NCI-H82 treated with DMSO at 0.1 percent for 48 hours (cell line): Measurements from ENCODE around the gene RAB39A.
A peak's percentile ranks its signal among the peaks of the same experiment; 100 is the strongest.
"Not testable (repeated sequence)": the region's sequence is repeated elsewhere in the genome, so short reads cannot be mapped to it uniquely, and the experiment has no call there.

Source experiments
- DNase-seq: peaks from one replicate; lab custom pipeline; 2025; ENCODE audit not compliant: unreplicated experiment; lab: John Stamatoyannopoulos, UW

Gene RAB39A, protein sequence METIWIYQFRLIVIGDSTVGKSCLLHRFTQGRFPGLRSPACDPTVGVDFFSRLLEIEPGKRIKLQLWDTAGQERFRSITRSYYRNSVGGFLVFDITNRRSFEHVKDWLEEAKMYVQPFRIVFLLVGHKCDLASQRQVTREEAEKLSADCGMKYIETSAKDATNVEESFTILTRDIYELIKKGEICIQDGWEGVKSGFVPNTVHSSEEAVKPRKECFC

DNA sequence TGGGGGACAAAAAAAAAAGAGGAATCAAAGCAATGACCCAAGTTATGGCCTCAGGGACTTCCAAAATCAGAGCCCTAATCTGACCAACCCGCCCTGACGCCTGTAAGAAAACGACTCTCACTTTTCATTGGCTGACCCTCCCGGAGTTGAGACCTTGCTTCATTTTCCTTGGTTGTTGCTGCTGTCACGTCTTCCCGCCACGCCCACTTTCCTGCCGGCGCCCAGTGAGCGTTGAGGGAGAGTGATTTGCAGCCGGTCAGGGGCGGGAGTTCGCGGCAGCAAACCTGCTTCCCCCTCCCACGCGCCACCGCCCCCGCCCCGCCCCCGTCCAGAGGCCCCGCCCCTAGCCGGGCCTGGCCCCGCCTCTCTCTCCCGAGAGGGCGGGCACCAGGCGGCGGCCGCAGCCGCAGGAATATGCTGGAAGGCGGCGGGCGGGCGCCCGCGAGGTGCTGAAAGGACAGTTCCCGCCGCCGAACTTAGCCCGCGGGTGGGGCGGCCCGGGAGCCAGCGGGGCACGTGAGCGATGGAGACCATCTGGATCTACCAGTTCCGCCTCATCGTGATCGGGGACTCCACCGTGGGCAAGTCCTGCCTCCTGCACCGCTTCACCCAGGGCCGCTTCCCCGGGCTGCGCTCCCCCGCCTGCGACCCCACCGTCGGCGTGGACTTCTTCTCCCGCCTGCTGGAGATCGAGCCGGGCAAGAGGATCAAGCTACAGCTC is at the start of gene RAB39A:
Gene RAB39A, plus strand, starts transcription at position 403 of the 721 bp plus-strand sequence. Its CDS starts 121 bp downstream, at position 524.
- peak; percentile 97 for DNase-seq

- DNase-seq, result not testable (repeated sequence)
Measured at GRCh38 chr11:107881471-107881870, 46.8 kb upstream of the RAB39A start.

DNA sequence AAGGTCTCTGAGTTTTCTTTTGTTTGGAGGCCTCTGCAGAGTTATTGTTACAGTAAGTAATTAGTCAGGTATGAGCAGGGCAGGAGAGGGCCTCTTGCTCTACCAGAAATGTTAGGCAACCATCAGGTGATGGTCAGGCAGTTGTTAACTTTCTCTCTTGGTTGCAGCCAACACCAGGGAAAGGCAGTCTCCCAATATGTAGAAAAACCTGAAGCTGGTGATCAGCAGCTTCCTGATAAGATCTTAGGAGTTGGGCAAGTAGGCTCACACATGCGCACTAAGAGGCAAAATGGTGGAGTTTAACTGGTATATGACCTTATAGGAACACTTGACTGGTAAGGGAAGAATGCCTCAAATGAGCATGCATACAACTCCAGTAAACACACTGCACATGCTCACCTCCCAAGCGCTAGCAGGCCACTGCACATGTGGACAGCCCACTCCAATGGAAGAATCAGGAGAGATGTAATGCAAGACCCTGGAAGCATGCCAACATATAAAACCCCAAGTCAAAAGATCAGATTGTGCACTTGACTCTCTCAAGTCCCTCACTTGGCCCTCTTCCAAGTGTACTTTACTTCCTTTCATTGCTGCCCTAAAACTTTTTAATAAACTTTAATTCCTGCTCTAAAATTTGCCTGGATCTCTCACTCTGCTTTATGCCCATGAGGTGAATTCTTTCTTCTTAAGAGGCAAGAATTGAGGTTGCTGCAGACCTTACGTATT is 46.0 kb upstream of the RAB39A start:
- peak; percentile 8 for DNase-seq

DNA sequence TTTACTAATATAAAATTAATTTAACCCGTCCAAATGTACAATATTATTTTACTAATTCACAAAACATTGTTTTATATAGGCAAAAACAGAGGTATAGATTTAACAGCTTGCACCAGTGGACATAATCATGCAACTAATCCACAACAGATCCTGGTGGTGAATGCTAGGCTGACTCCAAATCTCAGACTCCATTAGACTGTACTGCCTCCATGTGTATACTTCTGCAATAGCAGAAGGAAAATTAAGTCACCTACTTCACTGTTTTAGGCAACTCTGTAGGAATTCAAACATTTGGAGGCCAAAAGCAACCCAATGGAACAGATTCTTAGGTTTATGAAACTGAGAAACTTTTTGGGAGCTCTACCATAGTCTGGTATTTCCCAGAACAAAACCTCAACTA is 30.0 kb upstream of the RAB39A start:
- peak; percentile 74 for DNase-seq

DNA sequence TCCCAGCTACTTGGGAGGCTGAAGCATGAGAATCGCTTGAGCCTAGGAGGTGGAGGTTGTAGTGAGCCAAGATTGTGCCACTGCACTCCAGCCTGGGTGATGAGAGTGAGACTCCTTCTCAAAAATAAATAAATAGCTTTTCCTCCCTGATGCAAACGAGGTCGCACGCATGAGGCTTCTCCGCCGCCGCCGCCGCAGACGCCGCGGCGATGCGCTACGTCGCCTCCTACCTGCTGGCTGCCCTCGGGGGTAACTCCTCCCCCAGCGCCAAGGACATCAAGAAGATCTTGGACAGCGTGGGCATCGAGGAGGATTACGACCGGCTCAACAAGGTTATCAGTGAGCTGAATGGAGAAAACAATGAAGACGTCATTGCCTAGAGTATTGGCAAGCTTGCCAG is 20.0 kb upstream of the RAB39A start:
- no peak for DNase-seq

DNA sequence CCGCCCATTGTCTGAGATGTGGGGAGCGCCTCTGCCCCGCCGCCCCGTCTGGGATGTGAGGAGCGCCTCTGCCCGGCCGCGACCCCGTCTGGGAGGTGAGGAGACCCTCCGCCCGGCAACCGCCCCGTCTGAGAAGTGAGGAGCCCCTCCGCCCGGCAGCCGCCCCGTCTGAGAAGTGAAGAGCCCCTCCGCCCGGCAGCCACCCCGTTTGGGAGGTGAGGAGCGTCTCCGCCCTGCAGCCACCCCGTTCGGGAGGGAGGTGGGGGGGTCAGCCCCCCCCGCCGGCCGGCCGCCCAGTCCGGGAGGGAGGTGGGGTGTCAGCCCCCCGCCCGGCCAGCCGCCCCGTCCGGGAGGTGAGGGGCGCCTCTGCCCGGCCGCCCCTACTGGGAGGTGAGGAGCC is 15.8 kb upstream of the RAB39A start:
- DNase-seq, result not testable (repeated sequence)

GRCh38 chr11:107915229-107915628 is 13.0 kb upstream of the RAB39A start:
- no peak for DNase-seq

- DNase-seq, result peak; percentile 47
Measured at GRCh38 chr11:107916671-107917241, 11.5 kb upstream of the RAB39A start.

DNA sequence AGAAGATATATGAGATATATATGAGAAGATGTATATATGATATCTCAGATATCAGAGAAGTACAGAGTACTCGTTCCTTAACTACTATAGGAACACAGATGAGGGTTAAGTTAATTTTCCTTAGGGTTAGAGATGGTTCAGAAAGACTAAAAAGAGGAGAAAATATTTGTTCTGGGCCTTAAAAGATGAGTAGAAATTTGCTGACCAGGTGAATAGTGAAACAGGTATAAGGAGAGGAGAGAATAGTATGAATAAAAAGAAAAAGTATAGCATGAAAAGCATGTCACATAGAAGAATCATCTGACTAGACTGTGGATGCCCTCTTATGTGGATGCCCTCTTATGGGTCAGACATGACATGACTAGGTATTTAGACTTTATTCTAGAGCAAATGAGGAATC is 6.3 kb upstream of the RAB39A start:
- no peak for DNase-seq

GRCh38 chr11:107923519-107923918 is 4.7 kb upstream of the RAB39A start:
- not testable (repeated sequence) for DNase-seq

DNA sequence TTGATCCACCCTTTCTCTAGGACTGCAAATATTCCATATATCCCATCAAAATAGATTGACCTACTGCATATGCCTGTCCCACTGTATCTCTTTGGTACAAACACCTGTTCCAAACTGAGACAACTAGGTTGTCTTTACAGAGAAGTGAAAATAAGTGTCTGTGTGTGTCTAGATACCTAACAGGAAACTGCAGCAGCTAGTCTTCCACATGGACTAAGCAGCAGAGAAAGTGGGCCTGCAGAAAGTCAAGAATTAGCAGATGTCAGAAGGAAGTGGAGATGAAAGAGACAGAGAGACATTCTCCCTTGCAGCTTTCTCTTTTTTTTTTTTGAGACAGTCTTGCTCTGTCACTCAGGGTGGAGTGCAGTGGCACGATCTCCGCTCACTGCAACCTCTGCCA is 3.9 kb upstream of the RAB39A start:
- no peak for DNase-seq

GRCh38 chr11:107927559-107927958 is 689 bp upstream of the RAB39A start:
- no peak for DNase-seq

GRCh38 chr11:107928767-107929507 is 689 bp downstream of the RAB39A start:
- DNase-seq, result no peak

DNA sequence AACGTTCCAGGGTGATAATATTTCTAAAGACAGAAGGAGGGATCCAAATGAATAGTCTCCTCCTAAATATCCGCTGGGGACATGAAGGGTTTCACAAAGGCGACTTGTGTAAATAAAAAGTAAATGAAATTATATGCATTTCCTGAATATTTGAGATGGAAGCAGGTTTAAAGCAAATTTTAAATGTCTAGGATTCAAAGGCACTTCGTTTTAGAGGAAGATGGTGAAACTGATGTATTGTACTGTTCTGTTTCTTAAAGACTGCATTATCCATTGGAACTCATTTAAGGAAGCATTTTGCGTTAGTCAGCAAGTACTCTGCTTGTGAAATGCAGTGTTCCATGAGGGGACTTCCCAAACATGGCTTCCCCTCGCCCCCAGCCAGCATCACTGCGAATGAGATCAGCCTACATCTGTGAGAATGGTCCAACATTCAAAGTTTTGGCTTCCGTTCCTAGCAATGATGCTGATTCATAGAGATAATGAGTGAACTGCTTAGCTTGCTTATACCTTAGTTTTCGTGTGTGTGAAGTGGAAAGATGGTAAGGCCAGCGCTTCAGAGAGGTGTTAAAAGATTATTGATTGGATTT is 1.5 kb downstream of the RAB39A start:
- DNase-seq, result no peak

DNA sequence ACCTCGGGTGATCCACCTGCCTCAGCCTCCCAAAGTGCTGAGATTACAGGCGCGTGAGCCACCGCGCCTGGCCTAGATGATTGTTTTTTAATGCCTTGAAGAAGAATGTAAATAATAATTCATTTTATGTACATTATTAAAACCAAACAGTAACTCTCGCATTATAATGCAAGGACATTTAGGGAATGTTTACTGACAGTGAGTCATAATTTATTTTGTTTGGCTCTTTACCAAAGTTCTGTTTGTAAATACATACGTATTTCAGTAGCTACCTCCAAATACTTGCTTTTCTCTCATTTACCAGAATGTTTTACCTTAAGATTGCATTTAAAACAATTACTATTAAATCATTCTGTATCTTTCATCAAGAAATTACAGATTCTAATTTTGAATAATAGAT is 3.0 kb downstream of the RAB39A start:
- DNase-seq, result no peak

- DNase-seq, result no peak
Measured at GRCh38 chr11:107947904-107948303, 19.7 kb downstream of the RAB39A start.

- not testable (repeated sequence) for DNase-seq
Measured at GRCh38 chr11:107948328-107948727, 20.1 kb downstream of the RAB39A start.

GRCh38 chr11:107951155-107951554 is 22.9 kb downstream of the RAB39A start:
- DNase-seq, result no peak

DNA sequence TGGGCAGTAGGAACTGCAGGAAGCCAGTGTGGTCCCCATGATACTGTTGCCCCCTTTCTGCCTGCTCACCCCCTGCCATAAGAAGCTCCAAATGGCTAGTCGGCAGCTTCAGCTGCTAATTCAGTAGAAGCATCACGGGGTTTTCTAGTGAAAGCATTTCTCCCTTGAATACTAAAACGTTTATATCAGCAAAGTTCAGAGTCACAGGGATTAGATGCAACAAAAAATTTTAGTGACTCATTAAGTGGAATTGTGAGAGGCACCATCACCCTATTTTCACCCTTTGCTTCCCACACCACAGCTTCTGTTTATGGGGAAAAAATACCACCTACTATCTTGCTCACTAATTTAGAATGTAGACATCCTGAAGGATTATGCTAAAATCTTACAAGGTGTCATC is 25.2 kb downstream of the RAB39A start:
- no peak for DNase-seq

- no peak for DNase-seq
Measured at GRCh38 chr11:107956543-107956942, 28.3 kb downstream of the RAB39A start.
